Stimulated activated effector memory CD8-positive, alpha-beta T cell treated with anti-CD3 and anti-CD28 coated beads, Interleukin-12 subunit alpha, Interleukin-12 subunit beta, amount 100 ng/mL, for 72 hours (primary cell): ENCODE results near the gene GAB3.
"Not testable (repeated sequence)": the region's sequence is repeated elsewhere in the genome, so short reads cannot be mapped to it uniquely, and the experiment has no call there.

Experiments used
- ATAC-seq: fragments of 150-1000 bp; cut with Tn5 transposase; 2 replicates; pipeline ENCODE4 v1.10.0; 2021
- DNase-seq, 2 donors: peaks; one replicate each; pipeline ENCODE4 v3.0.0; 2021 to 2022; ENCODE audit warnings: low spot score in 2 of 2
- H3K27ac Mint-ChIP-seq: one replicate; pipeline ENCODE4 v1.8.0; 2022; ENCODE audit warnings: mild to moderate bottlenecking, mixed read lengths
- H3K36me3 Mint-ChIP-seq: one replicate; pipeline ENCODE4 v1.8.0; 2022; ENCODE audit warnings: mild to moderate bottlenecking, mixed read lengths
- H3K4me1 Mint-ChIP-seq: one replicate; pipeline ENCODE4 v1.8.0; 2022; ENCODE audit warnings: mixed read lengths
- H3K4me3 Mint-ChIP-seq: one replicate; pipeline ENCODE4 v1.8.0; 2022; ENCODE audit warnings: mild to moderate bottlenecking, mixed read lengths
- H3K9me3 Mint-ChIP-seq: one replicate; pipeline ENCODE4 v1.8.0; 2022; ENCODE audit warnings: mixed read lengths

The GAB3 gene

DNA sequence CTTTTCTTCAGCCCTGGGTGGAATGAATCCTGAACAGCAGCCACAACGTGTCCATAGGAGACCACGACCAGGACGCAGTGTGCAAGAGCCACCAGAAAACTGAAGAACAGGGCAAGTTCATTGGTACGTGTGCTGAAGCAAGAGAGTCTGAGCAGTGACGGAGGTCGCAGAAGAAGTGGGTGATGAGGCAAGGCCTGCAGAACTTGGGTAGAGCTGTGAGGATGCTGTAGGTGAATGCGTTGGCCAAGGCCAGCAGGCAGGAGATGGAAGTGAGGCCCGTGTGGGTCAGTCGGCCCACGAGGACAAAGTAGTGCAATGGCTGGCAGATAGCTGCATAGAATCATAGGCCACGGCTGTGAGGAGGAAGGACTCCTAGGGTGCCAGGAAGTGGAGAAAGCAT lies 91.9 kb downstream of the GAB3 start:
- Mint-ChIP-seq H3K4me3 (no peak overlapping the region), H3K36me3 (no peaks in the 10 kb centered on the region), H3K27ac (no peak overlapping the region), H3K4me1 (peaks cover 7% of the 10 kb centered on the region), H3K9me3 (peaks cover 3% of the 10 kb centered on the region)
- ATAC-seq (no peak), DNase-seq (no peak)

GRCh38 chrX:154658187-154658586 lies 92.7 kb downstream of the GAB3 start:
- Mint-ChIP-seq H3K9me3 (no peaks in the 10 kb centered on the region), H3K27ac (no peak overlapping the region), H3K4me1 (peaks cover 7% of the 10 kb centered on the region), H3K36me3 (no peaks in the 10 kb centered on the region), H3K4me3 (no peak overlapping the region)
- ATAC-seq: no peak
- no peak for DNase-seq

DNA sequence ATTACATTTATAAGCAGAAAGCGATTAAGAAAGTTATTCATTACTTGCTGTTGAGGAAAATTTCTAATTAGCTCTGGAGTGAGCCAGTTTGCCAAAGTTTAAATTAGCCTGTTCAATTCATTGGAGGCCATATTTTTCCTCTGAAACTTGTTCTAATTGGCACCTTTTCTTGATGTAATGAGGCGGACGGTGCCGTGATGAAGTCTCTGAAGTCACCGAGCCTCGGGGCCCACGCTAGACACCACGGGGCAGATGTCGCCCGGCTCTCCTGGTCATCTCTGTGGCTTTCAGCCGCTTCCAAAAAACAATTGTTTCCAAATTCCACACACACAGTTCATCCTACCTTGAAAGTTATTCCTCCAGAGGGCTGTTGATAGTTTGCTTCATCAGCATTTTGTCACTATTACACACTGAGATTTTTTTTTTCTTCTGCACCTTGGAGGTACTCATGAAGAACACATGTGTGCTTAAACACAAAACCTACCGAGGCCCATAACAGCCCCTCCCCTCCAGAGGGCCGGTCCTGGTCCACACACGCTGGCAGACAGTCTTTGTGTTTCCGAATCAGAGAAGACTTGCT lies 93.6 kb downstream of the GAB3 start:
- no peaks in the 10 kb centered on the region for H3K9me3 Mint-ChIP-seq
- ATAC-seq (no peak), DNase-seq (no peak)
- peaks cover 6% of the 10 kb centered on the region for H3K4me1 Mint-ChIP-seq
- no peak overlapping the region for H3K4me3 Mint-ChIP-seq
- H3K36me3 Mint-ChIP-seq: no peaks in the 10 kb centered on the region
- no peak overlapping the region for H3K27ac Mint-ChIP-seq

- no peaks in the 10 kb centered on the region for H3K9me3 Mint-ChIP-seq
- DNase-seq (no peak), ATAC-seq (no peak)
- H3K4me3 Mint-ChIP-seq: no peak overlapping the region
- H3K4me1 Mint-ChIP-seq: no peaks in the 10 kb centered on the region
- H3K27ac Mint-ChIP-seq: no peak overlapping the region
- no peaks in the 10 kb centered on the region for H3K36me3 Mint-ChIP-seq
Observed at GRCh38 chrX:154655786-154656185, 95.1 kb downstream of the GAB3 start.

- ATAC-seq (no peak), DNase-seq (no peak)
- H3K27ac Mint-ChIP-seq: no peak overlapping the region
- no peaks in the 10 kb centered on the region for H3K9me3 Mint-ChIP-seq
- no peak overlapping the region for H3K4me3 Mint-ChIP-seq
- no peaks in the 10 kb centered on the region for H3K36me3 Mint-ChIP-seq
- H3K4me1 Mint-ChIP-seq: no peaks in the 10 kb centered on the region
Observed at GRCh38 chrX:154655346-154655745, 95.5 kb downstream of the GAB3 start.

DNA sequence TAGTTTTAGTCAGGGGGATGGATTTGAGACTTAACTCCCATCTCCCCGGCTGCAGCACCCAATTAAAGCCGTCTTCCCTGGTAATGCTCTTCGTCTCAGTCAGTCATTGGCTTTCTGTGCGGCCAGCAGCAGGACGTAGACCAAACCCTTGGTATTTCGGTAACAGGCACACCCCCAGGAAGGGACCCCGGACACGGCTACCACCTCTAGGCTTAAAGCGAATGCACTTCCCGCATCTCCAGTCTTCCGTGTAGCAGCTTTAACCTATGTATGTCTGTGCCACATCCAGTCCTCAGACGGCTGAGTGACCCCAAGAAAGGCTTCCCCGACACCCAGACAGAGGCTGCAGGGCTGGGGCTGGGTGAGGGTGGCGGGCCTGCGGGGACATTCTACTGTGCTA lies 96.0 kb downstream of the GAB3 start:
- no peak for ATAC-seq
- no peaks in the 10 kb centered on the region for H3K36me3 Mint-ChIP-seq
- no peaks in the 10 kb centered on the region for H3K9me3 Mint-ChIP-seq
- DNase-seq: no peak
- H3K4me3 Mint-ChIP-seq: no peak overlapping the region
- H3K4me1 Mint-ChIP-seq: no peaks in the 10 kb centered on the region
- H3K27ac Mint-ChIP-seq: no peak overlapping the region

- Mint-ChIP-seq H3K27ac (no peak overlapping the region), H3K36me3 (no peaks in the 10 kb centered on the region), H3K9me3 (no peaks in the 10 kb centered on the region), H3K4me3 (no peak overlapping the region), H3K4me1 (no peaks in the 10 kb centered on the region)
- DNase-seq (no peak), ATAC-seq (no peak)
Observed at GRCh38 chrX:154654372-154654771, 96.5 kb downstream of the GAB3 start.

GRCh38 chrX:154653413-154653812 lies 97.5 kb downstream of the GAB3 start, which contains the start of gene CTAG2:
CTAG2 (minus strand) TSS chrX:154653579; CDS start chrX:154653515, 64 bp downstream.
- not testable (repeated sequence) for H3K36me3 Mint-ChIP-seq, H3K27ac Mint-ChIP-seq, H3K9me3 Mint-ChIP-seq, ATAC-seq, DNase-seq, H3K4me1 Mint-ChIP-seq, H3K4me3 Mint-ChIP-seq

DNA sequence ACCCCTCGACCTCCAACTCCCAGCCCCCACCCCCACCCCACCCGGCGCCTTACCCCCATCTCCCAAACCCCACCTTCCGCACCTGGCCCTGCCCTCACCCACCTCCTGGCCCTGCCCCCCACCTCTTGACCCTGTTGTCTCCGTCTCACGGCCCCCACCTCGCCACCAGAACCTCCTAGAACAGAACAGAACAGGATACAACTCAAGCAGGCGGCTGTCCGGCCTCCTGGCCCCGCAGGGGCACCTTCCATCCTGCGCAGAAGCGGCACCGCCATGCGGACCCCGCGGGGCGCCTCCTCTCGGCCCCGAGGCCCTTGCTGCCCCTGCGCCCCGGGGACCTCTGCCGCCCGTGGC lies 97.9 kb downstream of the GAB3 start:
- H3K4me3 Mint-ChIP-seq: no peak overlapping the region
- H3K27ac Mint-ChIP-seq: no peak overlapping the region
- ATAC-seq (no peak), DNase-seq (no peak)
- no peaks in the 10 kb centered on the region for H3K4me1 Mint-ChIP-seq
- no peaks in the 10 kb centered on the region for H3K36me3 Mint-ChIP-seq
- H3K9me3 Mint-ChIP-seq: no peaks in the 10 kb centered on the region

- ATAC-seq: no peak
- no peaks in the 10 kb centered on the region for H3K36me3 Mint-ChIP-seq
- no peaks in the 10 kb centered on the region for H3K9me3 Mint-ChIP-seq
- H3K27ac Mint-ChIP-seq: no peak overlapping the region
- no peak for DNase-seq
- no peaks in the 10 kb centered on the region for H3K4me1 Mint-ChIP-seq
- H3K4me3 Mint-ChIP-seq: no peak overlapping the region
Observed at GRCh38 chrX:154652311-154653047, 98.4 kb downstream of the GAB3 start.

DNA sequence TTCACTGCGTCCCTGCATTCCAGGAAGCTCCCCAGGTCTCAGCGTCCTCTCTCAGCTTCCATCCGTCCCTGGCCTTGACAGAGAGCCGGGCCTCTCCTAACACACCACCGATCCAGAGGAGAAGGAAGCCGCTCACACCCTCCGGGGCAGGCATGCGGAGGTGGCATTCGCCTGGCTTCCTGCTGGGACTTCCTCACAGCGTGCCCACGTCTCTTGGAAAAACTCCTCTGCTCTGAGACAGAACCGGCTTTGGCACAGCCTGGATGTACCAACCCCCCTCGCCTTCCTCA lies 100.7 kb downstream of the GAB3 start:
- Mint-ChIP-seq H3K4me3 (no peak overlapping the region), H3K9me3 (no peaks in the 10 kb centered on the region), H3K36me3 (no peaks in the 10 kb centered on the region), H3K4me1 (no peaks in the 10 kb centered on the region), H3K27ac (no peak overlapping the region)
- DNase-seq: no peak
- no peak for ATAC-seq

GRCh38 chrX:154649503-154650220 lies 101.2 kb downstream of the GAB3 start:
- Mint-ChIP-seq H3K27ac (no peak overlapping the region), H3K4me1 (no peaks in the 10 kb centered on the region), H3K4me3 (no peak overlapping the region), H3K9me3 (no peaks in the 10 kb centered on the region), H3K36me3 (no peaks in the 10 kb centered on the region)
- DNase-seq (no peak), ATAC-seq (no peak)

- H3K36me3 Mint-ChIP-seq: no peaks in the 10 kb centered on the region
- DNase-seq: no peak
- H3K27ac Mint-ChIP-seq: no peak overlapping the region
- no peaks in the 10 kb centered on the region for H3K9me3 Mint-ChIP-seq
- no peak for ATAC-seq
- H3K4me1 Mint-ChIP-seq: no peaks in the 10 kb centered on the region
- no peak overlapping the region for H3K4me3 Mint-ChIP-seq
Observed at GRCh38 chrX:154648931-154649330, 101.9 kb downstream of the GAB3 start.

DNA sequence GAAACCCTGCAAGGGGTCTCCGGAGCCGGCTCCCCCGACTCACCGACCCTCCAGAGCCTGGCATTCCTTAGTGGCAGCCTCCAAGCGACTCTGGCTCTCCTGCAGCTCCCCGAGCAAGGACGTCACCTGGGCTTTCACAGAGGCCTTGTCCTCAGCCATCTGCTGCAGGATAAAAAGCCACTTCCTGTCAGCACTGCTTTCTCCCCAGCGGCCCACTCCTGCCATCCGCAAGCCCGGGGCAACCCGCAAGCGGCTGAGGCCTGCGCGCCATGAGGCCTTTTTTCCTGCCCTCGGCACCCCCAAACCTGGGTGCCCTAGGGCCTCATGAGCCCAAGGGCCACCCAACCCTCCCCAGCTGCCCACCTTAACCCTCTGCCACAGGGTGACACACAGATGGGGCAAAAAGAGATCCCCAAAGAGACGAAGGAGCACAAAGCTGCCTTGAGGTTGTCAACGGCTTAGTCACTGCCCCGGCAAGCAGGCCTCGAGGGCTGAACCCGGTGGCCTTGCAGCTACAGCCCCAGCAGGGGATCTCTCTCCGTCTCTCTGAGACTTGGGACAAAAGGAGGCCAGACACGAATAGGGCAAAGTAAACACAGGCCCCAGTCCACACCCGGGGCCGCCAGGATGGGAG lies 105.0 kb downstream of the GAB3 start:
- H3K27ac Mint-ChIP-seq, DNase-seq, H3K36me3 Mint-ChIP-seq, H3K4me1 Mint-ChIP-seq, H3K9me3 Mint-ChIP-seq, H3K4me3 Mint-ChIP-seq: not testable (repeated sequence)
- ATAC-seq: peak; percentile 90

GRCh38 chrX:154643708-154644107 lies 107.2 kb downstream of the GAB3 start:
- not testable (repeated sequence) for DNase-seq, ATAC-seq, H3K4me1 Mint-ChIP-seq, H3K36me3 Mint-ChIP-seq, H3K27ac Mint-ChIP-seq, H3K4me3 Mint-ChIP-seq, H3K9me3 Mint-ChIP-seq

GRCh38 chrX:154641740-154642139 lies 109.1 kb downstream of the GAB3 start:
- H3K9me3 Mint-ChIP-seq, H3K4me1 Mint-ChIP-seq, H3K4me3 Mint-ChIP-seq, ATAC-seq, DNase-seq, H3K27ac Mint-ChIP-seq, H3K36me3 Mint-ChIP-seq: not testable (repeated sequence)
